ENCODE measurements around the gene DGUOK. TPM values are rescaled to one million over a fixed set of nuclear protein-coding genes. Genes with fewer than 3 reads are reported as not detected.

The DGUOK gene
- total RNA-seq, 4 donors from 2014 or later = 10.2 to 25.2 (median 20.3) TPM

DNA sequence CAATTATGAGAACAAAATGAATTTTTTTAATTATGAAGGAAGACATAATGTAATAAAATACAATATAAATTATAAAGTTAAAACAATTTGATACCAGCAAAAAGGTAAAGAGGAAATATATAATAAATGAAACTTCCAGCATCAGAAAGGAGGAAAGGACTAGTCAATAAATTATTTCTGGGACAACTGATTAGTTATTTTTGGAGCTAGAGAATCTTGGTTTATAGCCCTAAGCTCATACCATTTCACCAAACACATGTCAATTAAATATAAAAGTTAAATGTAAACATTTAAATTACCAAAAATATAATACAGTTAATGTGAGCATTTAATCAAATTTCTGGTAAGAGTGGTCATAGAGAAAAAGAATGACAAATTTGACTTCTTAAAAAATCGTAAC, 21.7 kb upstream of the DGUOK start:
- Histone ChIP-seq H3K27me3 (no peaks in the 10 kb centered on the region), H3K4me3 (no peak overlapping the region), H3K27ac (no peak overlapping the region), H3K9me3 (no peaks in the 10 kb centered on the region), H3K36me3 (no peaks in the 10 kb centered on the region), H3K4me1 (no peaks in the 10 kb centered on the region)
- intact Hi-C loops (cut with DNase I; ENCODE audit: low total_unique reads) = no loop called here
- ATAC-seq (no peak), DNase-seq (no peak)
- TF ChIP-seq, protein P1, sequence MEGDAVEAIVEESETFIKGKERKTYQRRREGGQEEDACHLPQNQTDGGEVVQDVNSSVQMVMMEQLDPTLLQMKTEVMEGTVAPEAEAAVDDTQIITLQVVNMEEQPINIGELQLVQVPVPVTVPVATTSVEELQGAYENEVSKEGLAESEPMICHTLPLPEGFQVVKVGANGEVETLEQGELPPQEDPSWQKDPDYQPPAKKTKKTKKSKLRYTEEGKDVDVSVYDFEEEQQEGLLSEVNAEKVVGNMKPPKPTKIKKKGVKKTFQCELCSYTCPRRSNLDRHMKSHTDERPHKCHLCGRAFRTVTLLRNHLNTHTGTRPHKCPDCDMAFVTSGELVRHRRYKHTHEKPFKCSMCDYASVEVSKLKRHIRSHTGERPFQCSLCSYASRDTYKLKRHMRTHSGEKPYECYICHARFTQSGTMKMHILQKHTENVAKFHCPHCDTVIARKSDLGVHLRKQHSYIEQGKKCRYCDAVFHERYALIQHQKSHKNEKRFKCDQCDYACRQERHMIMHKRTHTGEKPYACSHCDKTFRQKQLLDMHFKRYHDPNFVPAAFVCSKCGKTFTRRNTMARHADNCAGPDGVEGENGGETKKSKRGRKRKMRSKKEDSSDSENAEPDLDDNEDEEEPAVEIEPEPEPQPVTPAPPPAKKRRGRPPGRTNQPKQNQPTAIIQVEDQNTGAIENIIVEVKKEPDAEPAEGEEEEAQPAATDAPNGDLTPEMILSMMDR (IDR thresholded peaks at IDR 0.05 in 4 of 5, conservative IDR thresholded peaks at IDR 0.05 in 1 of 5) = no peak
- TF ChIP-seq POLR2A (IDR thresholded peaks at IDR 0.05) = no peak
- in situ Hi-C loops (cut with MboI; ENCODE audit: low sequenced_read_pairs in 4 of 4) = no loop called here

DNA sequence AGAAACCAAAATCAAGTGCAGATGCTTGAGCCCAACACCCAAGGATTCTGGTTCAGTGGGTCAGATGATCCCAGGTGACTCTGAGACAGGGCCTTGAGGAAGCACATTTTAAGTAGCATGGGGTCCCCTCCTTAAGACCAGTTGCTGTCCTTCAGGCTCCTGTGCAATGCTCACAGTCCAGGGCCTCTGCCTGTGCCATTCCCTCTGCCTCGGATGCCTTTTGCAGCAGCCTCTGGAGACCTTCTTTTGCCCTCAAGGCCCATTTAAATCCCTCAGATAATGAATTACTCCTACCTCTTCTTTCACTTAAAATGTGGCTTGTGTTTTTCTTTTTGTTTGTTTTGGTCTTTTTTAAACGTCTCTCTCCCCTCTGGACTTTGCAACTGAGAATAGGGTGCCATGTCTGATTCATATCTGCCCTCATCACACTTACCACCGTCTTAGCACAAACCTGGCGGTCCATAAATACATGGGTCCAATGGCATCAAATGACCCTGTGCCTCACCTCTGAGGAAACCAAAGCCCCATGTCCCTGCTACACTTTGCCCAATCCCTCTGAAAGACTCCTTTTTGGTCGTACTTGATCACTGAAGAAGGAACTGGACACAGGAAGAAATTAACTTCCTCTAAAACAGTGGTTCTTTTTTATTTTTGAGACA, 19.7 kb upstream of the DGUOK start:
- in situ Hi-C loops (cut with MboI; ENCODE audit: low sequenced_read_pairs in 4 of 4) (no loop called here), intact Hi-C loops (cut with DNase I; ENCODE audit: low total_unique reads) (no loop called here)
- Histone ChIP-seq H3K9me3 (no peaks in the 10 kb centered on the region), H3K4me3 (no peak overlapping the region), H3K27me3 (no peaks in the 10 kb centered on the region), H3K4me1 (no peaks in the 10 kb centered on the region), H3K36me3 (no peaks in the 10 kb centered on the region), H3K27ac (no peak overlapping the region)
- TF ChIP-seq, protein P1 (IDR thresholded peaks at IDR 0.05 in 4 of 5, conservative IDR thresholded peaks at IDR 0.05 in 1 of 5) = no peak
- TF ChIP-seq POLR2A (IDR thresholded peaks at IDR 0.05) = no peak
- ATAC-seq = no peak
- DNase-seq = no peak

DNA sequence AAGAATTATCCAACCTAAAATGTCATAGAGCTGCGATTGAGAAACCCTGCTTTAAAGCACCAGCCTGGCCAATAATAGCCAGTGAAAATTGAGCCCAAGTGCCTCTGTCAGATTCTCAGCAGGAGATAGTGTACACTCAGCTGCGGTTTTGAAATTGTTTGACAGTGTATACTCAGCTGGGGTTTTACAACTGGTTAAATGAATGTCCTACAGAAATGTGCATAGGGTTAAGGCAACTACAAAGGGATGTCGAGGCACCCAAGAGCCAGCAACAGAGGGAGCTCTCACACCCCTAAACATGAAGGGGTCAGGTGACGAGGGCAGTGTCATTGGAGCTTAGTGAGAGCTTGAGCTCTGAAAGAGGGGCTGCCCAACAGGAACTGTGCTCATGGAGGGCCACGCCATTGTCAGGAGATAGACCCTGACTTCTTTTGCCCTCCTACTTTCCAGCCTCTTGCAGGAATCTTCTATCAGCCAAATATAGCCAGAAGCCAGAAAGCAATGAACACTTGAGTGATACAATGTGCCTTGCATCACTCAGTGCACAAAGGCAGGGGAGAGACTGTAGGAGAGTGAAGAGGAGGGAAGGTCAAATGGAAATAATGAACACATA, 18.7 kb upstream of the DGUOK start:
- no peaks in the 10 kb centered on the region for H3K27me3 ChIP-seq
- H3K36me3 ChIP-seq = no peaks in the 10 kb centered on the region
- in situ Hi-C loops (cut with MboI; ENCODE audit: low sequenced_read_pairs in 4 of 4) = no loop called here
- no peaks in the 10 kb centered on the region for H3K4me1 ChIP-seq
- no peak for DNase-seq
- intact Hi-C loops (cut with DNase I; ENCODE audit: low total_unique reads) = no loop called here
- TF ChIP-seq POLR2A (IDR thresholded peaks at IDR 0.05) = no peak
- TF ChIP-seq, protein P1 (IDR thresholded peaks at IDR 0.05 in 4 of 5, conservative IDR thresholded peaks at IDR 0.05 in 1 of 5) = no peak
- H3K9me3 ChIP-seq = no peaks in the 10 kb centered on the region
- no peak overlapping the region for H3K27ac ChIP-seq
- H3K4me3 ChIP-seq = no peak overlapping the region
- ATAC-seq = no peak

DNA sequence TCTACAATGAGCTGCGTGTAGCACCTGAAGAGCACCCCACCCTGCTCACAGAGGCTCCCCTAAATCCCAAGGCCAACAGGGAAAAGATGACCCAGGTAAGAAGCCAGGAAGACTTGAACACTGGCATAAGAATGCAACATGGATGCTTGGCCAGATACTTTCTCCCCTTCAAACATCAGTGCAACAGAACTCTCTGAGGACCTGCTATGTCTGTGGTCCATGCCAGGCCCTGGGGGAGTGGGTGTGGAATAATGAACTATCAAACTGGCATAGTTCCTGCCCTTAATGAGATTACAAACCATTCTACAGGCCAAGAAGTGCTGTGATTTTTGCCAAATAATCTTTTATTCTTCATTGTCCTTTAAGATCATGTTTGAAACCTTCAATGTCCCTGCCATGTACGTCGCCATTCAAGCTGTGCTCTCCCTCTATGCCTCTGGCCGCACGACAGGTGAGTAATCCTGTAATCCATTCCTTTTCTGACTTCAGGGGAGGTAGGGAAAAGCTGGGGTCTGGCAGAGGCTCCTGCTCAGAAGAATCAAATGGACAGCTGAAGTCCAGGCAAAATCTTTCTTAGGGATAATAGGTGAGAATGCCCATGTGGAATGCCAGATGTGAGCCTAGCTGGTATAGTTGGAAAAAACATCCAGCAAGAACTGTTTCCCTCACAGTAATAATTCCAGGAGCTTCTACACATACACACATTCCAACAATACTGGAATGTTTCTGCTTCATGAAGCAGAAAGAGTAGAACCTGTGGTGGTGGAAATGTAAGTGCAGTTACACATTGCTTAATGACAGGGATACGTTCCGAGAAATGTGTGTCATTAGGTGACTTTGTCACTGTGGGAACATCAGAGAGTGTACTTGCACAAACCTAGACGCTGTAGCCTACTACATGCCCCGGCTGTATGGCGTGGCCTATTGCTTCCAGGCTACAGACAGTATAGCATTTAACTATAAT, 17.7 kb upstream of the DGUOK start:
- in situ Hi-C loops (cut with MboI; ENCODE audit: low sequenced_read_pairs in 4 of 4) (no loop called here), intact Hi-C loops (cut with DNase I; ENCODE audit: low total_unique reads) (no loop called here)
- Histone ChIP-seq H3K36me3 (no peaks in the 10 kb centered on the region), H3K27ac (no peak overlapping the region), H3K27me3 (no peaks in the 10 kb centered on the region), H3K9me3 (no peaks in the 10 kb centered on the region), H3K4me3 (no peak overlapping the region), H3K4me1 (no peaks in the 10 kb centered on the region)
- TF ChIP-seq, protein P1 (IDR thresholded peaks at IDR 0.05 in 4 of 5, conservative IDR thresholded peaks at IDR 0.05 in 1 of 5) = no peak
- TF ChIP-seq POLR2A (IDR thresholded peaks at IDR 0.05) = no peak
- DNase-seq = no peak
- no peak for ATAC-seq
